B cell (primary cell): ENCODE data around the gene SLC2A13. TPM values are rescaled to one million over a fixed set of nuclear protein-coding genes. Genes with fewer than 3 reads are reported as not detected.

Experiments
- ATAC-seq: fragments of 200-7000 bp; cut with Tn5 transposase; one replicate; pipeline ENCODE4 v1.10.0; 2021; ENCODE audit warnings: low read depth, mild to moderate bottlenecking, moderate number of reproducible peaks, moderate library complexity
- CTCF ChIA-PET: fragments of 350-600 bp; sonication (Branson Sonifier 250); formaldehyde crosslinking; loops from one replicate; lab custom pipeline; 2021; ENCODE audit warnings: antibody characterized with exemption, inconsistent platforms; lab: Charles Lee
- POLR2A ChIA-PET: fragments of 350-600 bp; sonication (Branson Sonifier 250); formaldehyde crosslinking; loops from one replicate; lab custom pipeline; 2021; ENCODE audit warnings: antibody characterized with exemption; lab: Charles Lee
- DNase-seq: peaks from one replicate; pipeline ENCODE4 v3.0.0; 2013
- H2AFZ ChIP-seq: 2 replicates; pipeline ENCODE4 v1.6.1; 2012; ENCODE audit warnings: mild to moderate bottlenecking, low read depth, low read length; ENCODE audit not compliant: insufficient read depth, poor library complexity, severe bottlenecking
- H3K27ac ChIP-seq, 2 donors: 1 replicate in 1 of 2; 2 replicates in 1 of 2; pipeline ENCODE4 v1.5.1; 2012 to 2013; ENCODE audit warnings: low read length in 2 of 2, mild to moderate bottlenecking in 2 of 2, moderate library complexity in 1 of 2
- H3K27me3 ChIP-seq, 4 experiments: fragments of 200-600 bp in 1 of 4; sonication (generic) in 1 of 4; replicated peaks in 1 of 4; 1 replicate in 2 of 4; 2 replicates in 2 of 4; pipeline versions ENCODE4 v1.6.1 to v1.7.0; 2013 to 2016; ENCODE audit warnings: low read length in 3 of 4, mild to moderate bottlenecking in 2 of 4, mixed read lengths in 1 of 4, moderate library complexity in 1 of 4; ENCODE audit not compliant: insufficient read depth in 4 of 4, control insufficient read depth in 3 of 4; ENCODE audit errors: control extremely low read depth in 1 of 4
- H3K36me3 ChIP-seq, 2 experiments: replicated peaks in 1 of 2; 1 replicate in 1 of 2; 2 replicates in 1 of 2; pipeline versions ENCODE4 v1.6.1 to v1.7.1; 2013; ENCODE audit warnings: low read length in 1 of 2; ENCODE audit not compliant: insufficient read depth in 2 of 2, control insufficient read depth in 1 of 2; ENCODE audit errors: control extremely low read depth in 1 of 2, extremely low read depth in 1 of 2
- H3K4me1 ChIP-seq, 2 donors: fragments of 200-600 bp in 1 of 2; sonication (generic) in 1 of 2; 1 replicate in 1 of 2; 2 replicates in 1 of 2; pipeline versions ENCODE4 v1.5.1 to v1.6.1; 2013 to 2017; ENCODE audit warnings: low read length in 2 of 2; ENCODE audit not compliant: control insufficient read depth in 2 of 2, insufficient read depth in 2 of 2
- H3K4me2 ChIP-seq: replicated peaks from 2 replicates; pipeline ENCODE3; 2012; ENCODE audit warnings: mild to moderate bottlenecking, low read depth, low read length; ENCODE audit not compliant: poor library complexity, severe bottlenecking
- H3K4me3 ChIP-seq, 5 experiments: fragments of 200-600 bp in 1 of 5; sonication (generic) in 1 of 5; 1 replicate in 3 of 5; 2 replicates in 2 of 5; pipeline versions ENCODE4 v1.5.1 to v1.7.0; 2011 to 2016; ENCODE audit warnings: low read length in 4 of 5, mild to moderate bottlenecking in 4 of 5, low read depth in 2 of 5, control low read depth in 1 of 5, moderate library complexity in 1 of 5; ENCODE audit not compliant: insufficient read depth in 1 of 5; ENCODE audit errors: control extremely low read depth in 1 of 5, extremely low read depth in 1 of 5
- H3K79me2 ChIP-seq: fragments of 200-600 bp; sonication (generic); one replicate; pipeline ENCODE4 v1.6.0; 2016; ENCODE audit warnings: low read length; ENCODE audit not compliant: control insufficient read depth, insufficient read depth
- H3K9ac ChIP-seq: fragments of 200-600 bp; sonication (generic); 2 replicates; pipeline ENCODE4 v1.6.1; 2017; ENCODE audit warnings: mild to moderate bottlenecking, low read length, moderate library complexity
- H3K9me3 ChIP-seq, 3 donors: one replicate each; pipeline versions ENCODE4 v1.6.1 to v1.7.1; 2013; ENCODE audit warnings: low read length in 2 of 3; ENCODE audit not compliant: control insufficient read depth in 2 of 3, insufficient read depth in 1 of 3; ENCODE audit errors: control extremely low read depth in 1 of 3
- H4K20me1 ChIP-seq: 2 replicates; pipeline ENCODE4 v1.6.0; 2012; ENCODE audit warnings: mild to moderate bottlenecking, low read length; ENCODE audit not compliant: insufficient read depth, control insufficient read depth, poor library complexity, severe bottlenecking
- H3K27ac Mint-ChIP-seq: one replicate; pipeline ENCODE4 v1.8.0; 2021; ENCODE audit warnings: mixed read lengths
- H3K27me3 Mint-ChIP-seq: one replicate; pipeline ENCODE4 v1.8.0; 2021; ENCODE audit warnings: mixed read lengths
- H3K4me1 Mint-ChIP-seq: one replicate; pipeline ENCODE4 v1.8.0; 2021; ENCODE audit warnings: mixed read lengths
- H3K4me3 Mint-ChIP-seq: one replicate; pipeline ENCODE4 v1.8.0; 2021; ENCODE audit warnings: mixed read lengths
- H3K9me3 Mint-ChIP-seq: one replicate; pipeline ENCODE4 v1.8.0; 2022; ENCODE audit warnings: mixed read lengths; ENCODE audit not compliant: insufficient read depth
- CTCF ChIP-seq: fragments of 200-600 bp; IDR thresholded peaks from one replicate; pipeline ENCODE4 v1.8.0; 2022; ENCODE audit warnings: antibody characterized with exemption, mild to moderate bottlenecking
- EZH2 ChIP-seq: IDR thresholded peaks from 2 replicates; pipeline ENCODE4 v1.6.1; 2012; ENCODE audit warnings: borderline replicate concordance, low read depth, mild to moderate bottlenecking, moderate library complexity, low read length; ENCODE audit not compliant: insufficient read depth, poor library complexity, severe bottlenecking
- whole genome bisulfite sequencing: methylation state at CpG from one replicate; pipeline ENCODE4 v1.1.5; 2013; ENCODE audit warnings: missing lambda C conversion rate; ENCODE audit not compliant: insufficient coverage; 5-methylcytosine and 5-hydroxymethylcytosine counted together
- intact Hi-C: fragments of 100-400 bp; cut with micrococcal nuclease; formaldehyde crosslinking; loops from one replicate; pipeline ENCODE4 v1.10.0; 2022
- polyA plus RNA-seq: library from polyadenylated mRNA; depleted of rRNA; stranded (reverse); fragments of >200 nt; gene quantifications from 2 replicates; pipeline ENCODE4 v1.2.3, GENCODE V29; 2012
- total RNA-seq, 2 donors: library from RNA; stranded (reverse); fragments of 120-200 nt in 1 of 2; gene quantifications; 1 replicate in 1 of 2; 2 replicates in 1 of 2; pipeline versions ENCODE4 v1.2.3 to v1.2.4, GENCODE V29; 2013 to 2022

SLC2A13 gene
- total and polyA plus RNA-seq, 2 donors (not counting 1 experiment from before 2014, with no cell fraction given), result 2.1 to 8.6 TPM

DNA sequence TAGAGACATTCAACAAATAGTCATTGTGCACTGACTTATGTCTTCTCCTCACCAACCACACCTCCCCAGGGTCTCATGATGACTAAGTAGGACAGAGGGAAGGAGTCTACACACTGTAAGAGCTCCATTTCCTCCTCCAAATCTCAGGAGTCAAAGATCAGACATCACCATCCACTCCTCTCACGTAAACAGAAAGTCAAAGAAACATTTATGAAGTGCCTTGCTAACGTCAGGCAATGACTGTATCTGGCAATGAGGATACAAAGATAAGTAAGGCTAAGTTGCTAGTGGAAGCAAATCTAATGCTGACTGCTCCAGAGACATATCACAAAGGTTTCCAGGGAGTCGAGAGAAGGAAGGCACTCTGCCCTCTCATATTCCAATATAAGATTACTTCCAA, 88.9 kb downstream of the SLC2A13 start:
- no peak overlapping the region for H3K4me2 ChIP-seq
- H3K9ac ChIP-seq, result no peak overlapping the region

DNA sequence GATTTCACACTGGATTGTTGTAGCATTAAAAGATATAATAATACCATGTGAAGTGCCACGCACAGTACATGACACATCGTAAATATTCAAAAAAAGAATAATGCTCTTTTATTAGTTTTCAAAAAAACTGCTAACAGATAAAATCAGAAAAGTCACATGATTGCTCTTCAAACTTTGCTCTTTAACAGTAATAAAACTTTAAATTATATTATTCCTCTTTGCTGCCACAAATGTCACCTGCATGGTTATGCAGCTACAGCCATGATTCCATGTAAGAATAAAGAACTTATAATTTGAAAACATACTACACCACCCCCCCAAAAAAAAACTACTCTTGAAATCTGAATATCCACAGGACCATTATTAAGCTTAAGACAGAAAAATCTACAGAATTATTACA, 90.0 kb downstream of the SLC2A13 start:
- no peak overlapping the region for H2AFZ ChIP-seq
- DNase-seq, result no peak
- Mint-ChIP-seq H3K9me3 (no peaks in the 10 kb centered on the region), H3K4me3 (no peak overlapping the region), H3K4me1 (peaks cover 17% of the 10 kb centered on the region), H3K27ac (no peak overlapping the region), H3K27me3 (no peaks in the 10 kb centered on the region)
- H3K9ac ChIP-seq, result no peak overlapping the region
- H3K4me3 ChIP-seq, result no peak overlapping the region
- H3K36me3 ChIP-seq, result no peaks in the 10 kb centered on the region
- WGBS, result 100% methylated on average over 2 of the region's 2 CpGs
- intact Hi-C loops, result loop anchor here (10.0 kb wide), 1 partner anchor 1691 kb away; no protein-coding TSS in a partner anchor
- H3K9me3 ChIP-seq, result no peaks in the 10 kb centered on the region
- H3K27ac ChIP-seq, result no peak overlapping the region
- no peaks in the 10 kb centered on the region for H3K79me2 ChIP-seq
- TF ChIP-seq CTCF (no peak), EZH2 (no peak)
- ChIA-PET CTCF (interaction anchor here (1.6 kb wide), 1 partner anchor 9 kb away, joined by 3 read pairs; no protein-coding TSS in a partner anchor), POLR2A (no interaction called here)
- H4K20me1 ChIP-seq, result no peaks in the 10 kb centered on the region
- no peak for ATAC-seq
- peaks cover 5 to 6% of the 10 kb centered on the region in 2 donors for H3K4me1 ChIP-seq
- H3K27me3 ChIP-seq, result no peaks in the 10 kb centered on the region
- no peak overlapping the region for H3K4me2 ChIP-seq

More for the DNA sequence above, 88.9 kb downstream of the SLC2A13 start:
- H3K79me2 ChIP-seq, result no peaks in the 10 kb centered on the region
- H3K9me3 Mint-ChIP-seq, result no peaks in the 10 kb centered on the region
- ATAC-seq (no peak), DNase-seq (no peak)
- no peak overlapping the region for H2AFZ ChIP-seq
- no peak overlapping the region for H3K27ac Mint-ChIP-seq
- no peaks in the 10 kb centered on the region for H3K27me3 ChIP-seq
- no peak overlapping the region for H3K4me3 ChIP-seq
- no peaks in the 10 kb centered on the region for H3K27me3 Mint-ChIP-seq
- no peak overlapping the region for H3K27ac ChIP-seq
- no peaks in the 10 kb centered on the region for H3K36me3 ChIP-seq
- ChIA-PET CTCF (no interaction called here), POLR2A (no interaction called here)
- no peaks in the 10 kb centered on the region for H3K9me3 ChIP-seq
- no peak overlapping the region for H3K4me3 Mint-ChIP-seq
- peaks cover 7% of the 10 kb centered on the region for H3K4me1 Mint-ChIP-seq
- H4K20me1 ChIP-seq, result no peaks in the 10 kb centered on the region
- 100% methylated on average over 1 of the region's 3 CpGs for WGBS
- intact Hi-C loops, result loop anchor here (10.0 kb wide), 1 partner anchor 1692 kb away; no protein-coding TSS in a partner anchor
- no peaks in the 10 kb centered on the region for H3K4me1 ChIP-seq
- no peak for TF ChIP-seq EZH2
